Smooth muscle cell of the brain vasculature (primary cell): ENCODE measurements around the gene RANBP3.

Source experiments
- DNase-seq: peaks from one replicate; pipeline ENCODE4 v3.0.0-alpha.2; 2012; ENCODE audit warnings: low read depth, low spot score

Gene RANBP3

GRCh38 chr19:5905114-5905778 is 72.7 kb downstream of the RANBP3 start:
- no peak for DNase-seq

DNA sequence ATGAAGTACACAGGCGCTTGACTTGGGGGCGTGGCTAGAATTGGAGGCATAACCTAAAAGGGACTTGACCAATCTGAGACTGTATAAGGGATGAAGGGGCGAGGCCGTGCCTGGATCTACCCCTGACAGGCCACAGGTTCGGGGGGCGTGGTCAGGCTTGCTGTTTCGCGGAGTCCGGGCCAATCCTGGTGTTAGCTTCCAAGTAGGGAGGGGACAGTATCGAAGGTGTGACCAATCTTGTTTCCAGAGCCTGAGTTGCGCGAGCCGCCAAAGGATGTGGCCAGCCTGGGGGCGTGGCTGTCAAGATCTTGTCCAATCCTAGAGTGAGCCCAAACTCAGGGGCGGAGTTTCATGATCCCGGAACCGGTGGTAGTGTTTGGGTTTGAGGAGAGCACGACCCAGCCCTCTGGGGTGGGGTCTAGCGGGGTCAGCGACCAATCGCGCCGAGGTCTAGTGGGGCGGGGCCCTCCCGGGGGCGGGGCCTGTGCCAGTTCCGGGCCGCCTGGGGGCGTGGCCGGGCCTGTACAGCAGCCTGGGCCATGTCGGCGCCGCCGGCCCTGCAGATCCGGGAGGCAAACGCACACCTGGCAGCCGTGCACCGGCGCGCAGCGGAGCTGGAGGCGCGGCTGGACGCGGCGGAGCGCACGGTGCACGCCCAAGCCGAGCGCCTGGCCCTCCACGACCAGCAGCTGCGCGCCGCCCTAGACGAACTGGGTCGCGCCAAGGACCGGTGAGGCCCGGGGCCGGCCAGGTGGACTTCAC is 73.4 kb downstream of the RANBP3 start, which contains the start of gene VMAC:
Gene VMAC, plus strand, starts transcription at position 521 of the 762 bp plus-strand sequence. Its CDS starts 19 bp downstream, at position 540.
- DNase-seq: peak; percentile 100

GRCh38 chr19:5903624-5904351 is 74.2 kb downstream of the RANBP3 start, which contains the start of gene NDUFA11:
NDUFA11 (minus strand) TSS chr19:5903790; CDS start chr19:5903708, 82 bp downstream.
- peak; percentile 95 for DNase-seq

DNA sequence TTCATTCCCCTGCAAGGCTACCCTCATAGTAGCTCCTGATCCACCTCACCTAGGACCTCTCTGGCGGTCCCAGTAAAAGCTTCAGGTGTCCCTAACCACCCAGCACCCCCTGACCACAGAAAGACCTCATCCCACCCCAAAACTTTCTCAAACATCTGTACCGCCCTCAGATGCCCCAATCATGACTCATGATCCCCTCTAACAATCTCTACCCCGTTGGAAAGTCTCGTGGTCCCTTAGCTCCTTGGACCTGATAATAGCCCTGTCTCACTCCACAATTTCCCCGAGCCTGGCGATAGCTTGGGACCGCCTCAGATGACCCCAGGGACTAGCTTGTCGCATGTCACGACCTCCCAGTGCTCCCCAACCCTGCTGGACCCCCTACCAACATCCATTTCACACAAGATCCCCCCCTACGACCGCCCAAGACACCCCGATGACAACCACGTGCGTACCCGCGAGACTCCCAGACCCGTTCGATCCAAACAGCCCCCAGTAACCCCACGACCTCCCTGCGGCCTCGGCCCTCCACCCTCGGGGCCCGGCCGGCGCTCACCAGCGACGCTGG is 74.8 kb downstream of the RANBP3 start:
- no peak for DNase-seq

DNA sequence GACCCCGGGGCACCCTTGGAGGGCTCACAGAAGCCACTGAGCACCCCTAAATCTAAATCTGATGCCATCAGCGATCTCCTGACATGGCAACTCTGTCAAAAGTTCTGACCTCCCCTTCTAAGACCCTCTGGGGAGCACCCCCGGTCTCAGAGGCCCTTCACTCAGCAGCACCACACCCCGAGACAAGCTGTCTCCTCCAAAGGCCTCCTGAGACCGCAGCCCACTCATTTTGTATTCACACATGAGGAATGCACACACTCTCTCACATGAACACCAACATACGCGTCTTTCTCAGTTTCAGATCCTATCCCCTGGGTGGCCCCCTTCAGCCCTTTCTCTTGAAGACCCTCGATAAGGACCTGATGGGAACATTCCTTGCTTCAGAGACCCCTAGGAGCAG is 77.0 kb downstream of the RANBP3 start:
- no peak for DNase-seq

DNA sequence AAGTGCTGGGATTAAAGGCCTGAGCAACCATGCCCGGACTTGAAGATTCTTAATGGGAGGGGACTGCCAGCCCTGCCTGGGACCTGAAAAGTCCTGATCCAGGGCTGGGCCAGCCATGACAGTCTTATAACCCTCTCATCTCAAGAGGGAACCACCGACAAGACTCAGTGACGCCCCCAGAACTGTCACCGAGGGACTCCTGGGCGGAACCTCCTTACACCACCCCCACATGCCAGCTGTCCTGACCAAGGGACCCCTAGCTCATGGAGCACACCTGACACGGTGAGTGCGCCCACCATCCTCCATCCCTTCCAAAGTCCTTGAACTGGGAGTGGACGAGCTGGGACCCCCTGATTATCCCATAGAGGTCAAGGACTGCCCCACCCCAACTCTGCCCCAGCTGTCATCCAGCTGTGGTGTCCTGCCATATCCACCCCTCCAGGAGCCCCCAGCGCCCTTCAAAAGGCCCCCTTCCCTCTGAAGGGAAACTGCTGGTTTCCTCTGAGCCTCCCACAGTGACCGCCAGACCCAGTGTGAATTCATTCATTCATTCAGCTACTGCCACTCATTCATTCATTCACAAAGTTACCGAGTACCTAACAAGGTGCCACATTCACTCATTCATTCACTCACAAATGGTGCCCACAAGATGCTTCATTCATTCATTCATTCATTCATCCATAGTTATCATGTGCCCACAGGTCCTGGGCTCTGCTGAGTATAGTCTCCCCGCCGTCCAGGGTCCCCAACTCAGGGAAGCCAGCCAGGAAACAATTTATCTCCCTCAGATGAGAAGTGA is 78.0 kb downstream of the RANBP3 start:
- no peak for DNase-seq

GRCh38 chr19:5897189-5897969 is 80.6 kb downstream of the RANBP3 start:
- DNase-seq: no peak

DNA sequence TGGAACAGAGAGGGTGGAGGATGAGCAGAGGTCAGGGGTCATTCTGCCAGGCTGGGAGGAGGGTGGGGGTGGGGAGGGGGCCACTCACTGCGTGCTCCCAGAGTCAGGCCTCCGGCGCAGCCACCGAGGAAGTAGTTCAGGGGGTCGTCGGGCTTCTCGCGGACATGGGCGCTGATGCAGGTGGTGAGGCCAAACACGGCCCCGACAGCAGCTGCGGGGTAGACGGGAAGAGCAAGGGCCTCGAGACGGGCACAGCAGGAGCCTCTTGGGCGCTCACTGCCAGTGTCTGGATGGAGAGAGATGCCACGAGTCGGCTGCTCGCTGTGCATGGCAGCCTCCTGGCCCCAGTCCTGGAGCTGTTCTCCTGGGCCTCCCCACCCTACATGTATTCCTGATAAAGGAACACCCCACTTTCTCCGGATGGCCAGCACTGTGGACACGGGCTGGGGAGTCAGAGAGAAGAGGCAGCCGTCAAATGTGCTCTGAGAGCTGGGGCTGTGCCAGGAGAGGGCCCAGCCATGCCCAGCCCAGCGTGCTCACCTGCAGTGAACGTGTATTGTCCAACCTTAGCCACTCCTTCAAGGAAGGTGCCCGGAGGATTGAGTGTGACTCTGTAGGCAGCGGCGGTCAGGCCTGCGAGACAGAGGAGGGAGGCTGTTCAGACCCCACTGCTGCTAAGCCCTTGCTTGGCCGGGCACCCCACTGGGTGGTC is 81.4 kb downstream of the RANBP3 start:
- no peak for DNase-seq

DNA sequence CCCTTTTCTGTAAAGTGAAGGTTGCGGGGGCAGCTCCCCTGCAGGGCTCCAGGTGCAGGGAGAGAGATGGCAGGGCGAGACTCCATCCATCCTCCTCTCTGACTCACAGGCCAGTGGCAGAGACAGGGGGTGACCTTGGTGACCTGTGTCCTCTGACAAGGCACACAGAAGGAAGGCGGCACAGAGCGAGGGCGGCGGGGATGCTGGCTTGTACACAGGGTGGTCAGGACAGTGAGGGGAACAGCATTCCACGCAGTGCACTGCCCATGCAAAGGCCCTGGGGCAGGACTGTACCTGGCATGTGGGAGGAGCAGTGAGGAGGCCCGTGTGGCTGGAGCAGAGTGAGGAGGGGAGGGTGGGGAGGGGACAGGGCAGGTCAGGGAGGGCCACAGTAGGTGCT is 82.0 kb downstream of the RANBP3 start:
- DNase-seq: no peak

- no peak for DNase-seq
Observed at GRCh38 chr19:5895409-5895808, 82.5 kb downstream of the RANBP3 start.

- no peak for DNase-seq
Observed at GRCh38 chr19:5894704-5895349, 83.1 kb downstream of the RANBP3 start.

DNA sequence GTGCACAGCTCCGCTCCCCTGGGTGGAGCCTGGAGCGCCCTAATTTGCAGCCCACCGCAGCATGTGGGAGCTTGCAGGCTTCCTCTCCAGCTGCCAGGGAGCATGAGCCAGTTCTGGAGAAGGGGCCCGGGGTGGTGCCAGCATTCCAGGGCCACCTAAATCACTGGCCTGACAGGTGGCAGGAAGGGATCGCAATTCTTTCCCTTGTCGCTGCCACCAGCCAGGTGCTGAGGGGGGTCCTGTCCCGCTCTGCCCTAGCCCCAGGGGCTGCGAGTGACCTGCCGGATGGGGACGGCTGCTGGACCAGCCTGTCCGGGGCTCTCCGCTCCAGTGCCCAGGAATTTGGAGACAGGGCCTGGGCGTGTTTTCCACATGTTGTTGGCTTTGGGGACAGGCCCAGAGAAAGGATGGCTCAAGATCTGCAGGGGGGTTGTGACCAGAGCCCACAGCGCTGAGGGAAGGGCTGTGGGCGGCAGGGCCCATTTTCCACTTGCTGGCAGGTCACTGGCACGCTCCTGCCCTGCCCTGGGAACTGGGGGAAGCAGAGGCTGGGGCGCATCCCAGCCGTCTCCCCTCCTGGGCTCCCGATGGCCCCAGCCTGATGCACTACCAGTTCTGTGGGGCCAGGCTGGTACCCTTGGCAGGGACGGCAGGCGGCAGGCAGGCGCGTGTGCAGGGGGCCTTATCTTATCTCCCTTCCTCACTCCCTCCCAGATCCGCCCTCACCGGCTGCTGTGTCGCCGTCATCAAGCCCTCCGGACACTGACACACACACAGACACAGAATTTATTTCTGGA is 83.8 kb downstream of the RANBP3 start:
- DNase-seq: no peak

DNA sequence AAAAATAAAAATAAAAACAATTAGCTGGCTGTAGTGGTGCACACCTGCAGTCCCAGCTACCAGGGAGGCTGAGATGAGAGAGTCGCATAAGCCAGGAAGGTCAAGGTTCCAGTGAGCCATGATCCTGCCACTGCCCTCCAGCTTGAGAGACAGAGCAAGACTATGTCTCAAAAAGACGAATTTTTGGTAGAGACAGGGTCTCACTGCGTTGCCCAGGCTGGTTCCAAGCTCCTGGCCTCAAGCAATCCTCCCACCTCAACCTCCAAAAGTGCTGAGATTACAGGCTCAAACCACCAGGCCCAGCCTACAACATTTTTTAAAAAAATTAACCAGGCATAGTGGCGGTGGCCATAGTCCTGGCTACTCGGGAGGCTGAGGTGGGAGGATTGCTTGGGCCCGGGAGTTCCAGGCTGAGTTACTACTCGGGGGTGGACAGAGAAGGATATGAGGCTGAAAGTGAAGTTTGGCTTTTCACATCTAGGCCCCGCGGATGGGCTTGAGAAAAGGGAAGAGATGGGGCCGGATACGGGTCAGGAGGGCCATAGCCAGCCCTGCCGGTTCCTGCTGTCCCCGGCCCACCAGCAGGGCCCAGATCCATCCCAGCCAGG is 84.5 kb downstream of the RANBP3 start:
- DNase-seq: no peak

GRCh38 chr19:5892772-5893275 is 85.1 kb downstream of the RANBP3 start:
- no peak for DNase-seq

DNA sequence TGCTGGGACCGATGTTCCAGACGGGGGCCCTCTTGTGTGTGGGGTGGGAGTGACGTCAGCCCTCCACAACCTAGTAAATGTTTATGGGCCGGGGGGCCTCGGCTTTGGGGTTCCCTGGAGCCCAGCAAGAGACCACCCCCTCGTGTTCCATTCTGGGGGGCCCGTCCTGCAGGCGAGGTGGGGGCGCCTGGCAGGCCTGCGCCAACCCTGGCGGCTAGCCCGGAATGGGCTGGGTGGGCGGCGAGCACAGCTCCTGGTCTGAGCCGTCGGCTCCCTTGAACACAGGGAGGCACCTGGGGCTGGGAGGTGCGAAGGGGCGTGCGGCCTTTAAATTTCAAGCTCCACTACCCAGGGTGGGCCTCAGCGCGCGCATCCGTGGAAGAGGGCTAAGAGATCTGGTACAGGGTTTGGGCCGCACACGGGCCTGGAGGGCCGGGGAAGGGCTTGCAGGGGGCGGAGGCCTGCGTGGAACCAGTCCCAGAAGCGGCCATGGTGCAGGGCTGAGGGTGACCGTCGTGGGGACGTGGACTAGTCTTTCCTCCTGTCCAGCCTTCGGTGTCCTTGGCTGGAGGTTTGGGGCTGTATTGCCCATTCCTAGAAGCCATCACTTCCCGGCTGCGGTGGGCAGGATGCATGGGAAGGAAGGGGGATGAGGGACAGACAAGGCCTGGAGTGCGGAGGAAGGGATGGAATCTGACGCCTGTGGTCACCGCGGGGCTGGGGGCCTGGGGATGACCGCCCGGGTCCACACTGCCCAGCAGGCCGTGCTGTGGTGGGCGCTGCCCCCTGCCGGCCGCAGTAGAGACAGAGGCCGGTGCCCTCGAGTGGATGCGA is 85.8 kb downstream of the RANBP3 start:
- DNase-seq: no peak

GRCh38 chr19:5891572-5891937 is 86.4 kb downstream of the RANBP3 start:
- DNase-seq: no peak

DNA sequence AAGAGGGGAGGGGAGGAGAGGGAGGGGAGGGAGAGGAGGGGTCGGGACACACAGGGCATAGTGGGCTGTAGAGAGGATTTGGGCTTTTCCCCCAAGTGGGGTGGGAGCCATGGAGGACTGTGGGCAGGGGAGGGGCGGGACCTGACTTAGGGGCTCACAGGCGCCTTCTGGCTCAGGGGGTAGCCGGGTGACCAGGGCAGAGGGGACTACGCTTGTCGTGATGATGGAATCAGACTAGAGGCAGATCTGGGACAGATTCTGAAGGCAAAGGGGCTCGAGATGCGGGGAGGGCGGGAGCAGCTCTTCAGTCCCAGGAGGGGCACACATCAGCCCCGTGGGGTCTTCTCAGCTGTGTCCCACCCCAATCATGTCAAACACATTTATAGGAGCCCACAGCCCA is 87.8 kb downstream of the RANBP3 start:
- DNase-seq: no peak
